ENCODE data around the gene GABRA4. TPM values are rescaled to one million over a fixed set of nuclear protein-coding genes. Genes with fewer than 3 reads are reported as not detected.

GABRA4 gene
- total RNA-seq, 1 experiment from 2014 or later: not detected

DNA sequence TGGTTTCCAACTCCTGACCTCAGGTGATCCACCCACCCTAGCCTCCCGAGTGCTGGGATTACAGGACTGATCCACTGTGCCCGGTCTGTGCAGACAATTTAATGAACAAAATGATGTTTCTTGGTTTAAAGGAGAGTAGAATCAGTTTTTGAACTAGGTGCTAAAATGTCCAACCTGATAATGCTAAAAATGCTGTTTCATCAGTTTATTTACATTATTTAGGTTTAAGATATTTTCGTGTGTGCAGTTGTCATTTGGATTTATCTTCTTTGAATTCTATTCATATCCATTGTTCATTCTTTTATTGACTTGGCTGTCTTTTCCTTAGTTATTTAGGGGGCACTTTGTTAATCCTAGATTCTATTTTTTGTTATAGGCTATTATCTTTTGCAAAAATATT, 20.0 kb upstream of the GABRA4 start:
- TF ChIP-seq CTCF (IDR thresholded peaks at IDR 0.05; ENCODE audit: unreplicated experiment): no peak
- no peaks in the 10 kb centered on the region for H3K27me3 Mint-ChIP-seq (ENCODE audit: unreplicated experiment)
- H3K9me3 Mint-ChIP-seq (ENCODE audit: low read depth, unreplicated experiment): no peaks in the 10 kb centered on the region
- no peaks in the 10 kb centered on the region for H3K4me1 Mint-ChIP-seq (ENCODE audit: low read depth, unreplicated experiment)
- DNase-seq: no peak
- H3K4me3 Mint-ChIP-seq (ENCODE audit: low read depth, unreplicated experiment): no peak overlapping the region
- no peaks in the 10 kb centered on the region for H3K36me3 Mint-ChIP-seq (ENCODE audit: insufficient read depth, unreplicated experiment)
- intact Hi-C loops (cut with micrococcal nuclease; ENCODE audit: unreplicated experiment): no loop called here
- CTCF ChIA-PET: no interaction called here
- no peak overlapping the region for H3K27ac Mint-ChIP-seq (ENCODE audit: unreplicated experiment)
- BruUV-seq (replicated peaks): no TSS peak

DNA sequence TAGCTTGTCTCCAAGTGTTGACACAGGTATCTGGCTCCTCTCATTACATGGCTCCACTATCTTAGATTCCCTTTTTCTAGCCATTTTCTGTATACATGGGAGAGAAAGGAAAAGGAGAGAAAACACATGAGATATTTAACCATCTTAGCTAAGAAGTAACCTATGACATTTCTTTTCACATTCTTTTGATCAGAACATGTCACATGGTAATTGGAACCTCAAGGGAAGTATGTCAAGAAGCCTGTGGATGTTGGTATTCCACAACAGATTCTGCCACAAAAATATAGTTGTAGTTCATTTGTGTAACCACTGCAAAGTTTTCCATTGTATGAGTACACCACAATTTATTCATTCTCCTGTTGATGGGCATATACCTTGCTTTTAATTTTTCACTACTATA, 19.3 kb upstream of the GABRA4 start:
- BruUV-seq (replicated peaks): no TSS peak
- intact Hi-C loops (cut with micrococcal nuclease; ENCODE audit: unreplicated experiment): no loop called here
- H3K27ac Mint-ChIP-seq (ENCODE audit: unreplicated experiment): no peak overlapping the region
- H3K27me3 Mint-ChIP-seq (ENCODE audit: unreplicated experiment): no peaks in the 10 kb centered on the region
- H3K9me3 Mint-ChIP-seq (ENCODE audit: low read depth, unreplicated experiment): no peaks in the 10 kb centered on the region
- DNase-seq: no peak
- no peaks in the 10 kb centered on the region for H3K36me3 Mint-ChIP-seq (ENCODE audit: insufficient read depth, unreplicated experiment)
- CTCF ChIA-PET: no interaction called here
- no peak overlapping the region for H3K4me3 Mint-ChIP-seq (ENCODE audit: low read depth, unreplicated experiment)
- no peaks in the 10 kb centered on the region for H3K4me1 Mint-ChIP-seq (ENCODE audit: low read depth, unreplicated experiment)
- TF ChIP-seq CTCF (IDR thresholded peaks at IDR 0.05; ENCODE audit: unreplicated experiment): no peak

DNA sequence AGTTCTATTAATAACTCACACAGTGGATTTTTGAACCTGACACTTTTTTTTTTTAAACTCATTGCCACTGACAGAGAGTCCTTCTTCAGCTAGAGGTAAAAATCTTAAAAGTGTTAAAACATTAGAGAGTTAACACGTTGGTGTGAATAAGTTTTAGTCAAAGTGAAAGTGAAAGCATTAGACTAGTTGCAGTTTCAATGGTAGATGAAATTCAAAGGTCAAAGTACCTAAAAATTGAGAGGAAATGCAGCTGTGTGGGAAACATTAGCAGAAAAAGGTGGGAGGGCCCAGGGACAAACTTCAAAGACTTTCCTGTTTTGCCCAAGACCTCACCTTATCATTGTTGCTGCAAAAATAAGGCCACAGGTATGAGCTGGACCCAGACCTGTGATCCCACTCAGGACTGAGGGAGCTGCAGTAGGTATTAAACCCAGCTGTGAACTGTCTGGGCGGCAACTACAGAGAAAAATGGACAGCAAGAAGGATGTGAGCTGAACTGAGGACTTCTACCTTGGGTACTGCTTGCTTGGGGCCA, 17.6 kb upstream of the GABRA4 start:
- intact Hi-C loops (cut with micrococcal nuclease; ENCODE audit: unreplicated experiment): no loop called here
- no peak for TF ChIP-seq CTCF (IDR thresholded peaks at IDR 0.05; ENCODE audit: unreplicated experiment)
- no peak for DNase-seq
- H3K27ac Mint-ChIP-seq (ENCODE audit: unreplicated experiment): no peak overlapping the region
- CTCF ChIA-PET: interaction anchor here (0.6 kb wide), 1 partner anchor 1210 kb away, joined by 3 read pairs; no protein-coding TSS in a partner anchor
- H3K36me3 Mint-ChIP-seq (ENCODE audit: insufficient read depth, unreplicated experiment): no peaks in the 10 kb centered on the region
- no TSS peak for BruUV-seq (replicated peaks)
- no peaks in the 10 kb centered on the region for H3K4me1 Mint-ChIP-seq (ENCODE audit: low read depth, unreplicated experiment)
- no peaks in the 10 kb centered on the region for H3K9me3 Mint-ChIP-seq (ENCODE audit: low read depth, unreplicated experiment)
- H3K4me3 Mint-ChIP-seq (ENCODE audit: low read depth, unreplicated experiment): peak overlapping the region; percentile 26
- H3K27me3 Mint-ChIP-seq (ENCODE audit: unreplicated experiment): no peaks in the 10 kb centered on the region

GRCh38 chr4:47010347-47010911, 17.0 kb upstream of the GABRA4 start:
- H3K4me3 Mint-ChIP-seq (ENCODE audit: low read depth, unreplicated experiment): peak overlapping the region; percentile 26
- intact Hi-C loops (cut with micrococcal nuclease; ENCODE audit: unreplicated experiment): no loop called here
- no peaks in the 10 kb centered on the region for H3K4me1 Mint-ChIP-seq (ENCODE audit: low read depth, unreplicated experiment)
- BruUV-seq (replicated peaks): no TSS peak
- no peaks in the 10 kb centered on the region for H3K27me3 Mint-ChIP-seq (ENCODE audit: unreplicated experiment)
- H3K9me3 Mint-ChIP-seq (ENCODE audit: low read depth, unreplicated experiment): no peaks in the 10 kb centered on the region
- H3K36me3 Mint-ChIP-seq (ENCODE audit: insufficient read depth, unreplicated experiment): no peaks in the 10 kb centered on the region
- no peak for DNase-seq
- no peak for TF ChIP-seq CTCF (IDR thresholded peaks at IDR 0.05; ENCODE audit: unreplicated experiment)
- CTCF ChIA-PET: no interaction called here
- no peak overlapping the region for H3K27ac Mint-ChIP-seq (ENCODE audit: unreplicated experiment)
